ENCODE measurements around the gene PID1.

PID1 gene

GRCh38 chr2:229273723-229274338, 2.7 kb upstream of the PID1 start:
- no peak for TF ChIP-seq GATA1 (IDR thresholded peaks at IDR 0.05; ENCODE audit: low read depth, low read length)
- DNase-seq: peak; percentile 1 to 24

GRCh38 chr2:229273006-229273722, 2.1 kb upstream of the PID1 start:
- no peak for TF ChIP-seq GATA1 (IDR thresholded peaks at IDR 0.05; ENCODE audit: low read depth, low read length)
- no peak for TF ChIP-seq POLR2A (IDR thresholded peaks at IDR 0.05; ENCODE audit: low read length)
- DNase-seq: no peak

- no peak for TF ChIP-seq POLR2A (IDR thresholded peaks at IDR 0.05; ENCODE audit: low read length)
- no peak for TF ChIP-seq GATA1 (IDR thresholded peaks at IDR 0.05; ENCODE audit: low read depth, low read length)
- no peak for DNase-seq
Measured at GRCh38 chr2:229269941-229270340, 1.1 kb downstream of the PID1 start.

GRCh38 chr2:229269146-229269545, 1.9 kb downstream of the PID1 start:
- TF ChIP-seq GATA1 (IDR thresholded peaks at IDR 0.05; ENCODE audit: low read depth, low read length) (no peak), POLR2A (IDR thresholded peaks at IDR 0.05; ENCODE audit: low read length) (no peak)
- no peak for DNase-seq

- no peak for TF ChIP-seq GATA1 (IDR thresholded peaks at IDR 0.05; ENCODE audit: low read depth, low read length)
- no peak for TF ChIP-seq POLR2A (IDR thresholded peaks at IDR 0.05; ENCODE audit: low read length)
- no peak for DNase-seq
Measured at GRCh38 chr2:229268626-229269025, 2.5 kb downstream of the PID1 start.

- TF ChIP-seq GATA1 (IDR thresholded peaks at IDR 0.05; ENCODE audit: low read depth, low read length): no peak
- TF ChIP-seq POLR2A (IDR thresholded peaks at IDR 0.05; ENCODE audit: low read length): no peak
- DNase-seq: no peak
Measured at GRCh38 chr2:229267080-229267479, 4.0 kb downstream of the PID1 start.

GRCh38 chr2:229265727-229266126, 5.4 kb downstream of the PID1 start:
- no peak for TF ChIP-seq POLR2A (IDR thresholded peaks at IDR 0.05; ENCODE audit: low read length)
- TF ChIP-seq GATA1 (IDR thresholded peaks at IDR 0.05; ENCODE audit: low read depth, low read length): no peak
- DNase-seq: no peak

- no peak for DNase-seq
- TF ChIP-seq GATA1 (IDR thresholded peaks at IDR 0.05; ENCODE audit: low read depth, low read length): no peak
- no peak for TF ChIP-seq POLR2A (IDR thresholded peaks at IDR 0.05; ENCODE audit: low read length)
Measured at GRCh38 chr2:229261599-229261998, 9.5 kb downstream of the PID1 start.

GRCh38 chr2:229261076-229261475, 10.0 kb downstream of the PID1 start:
- no peak for TF ChIP-seq GATA1 (IDR thresholded peaks at IDR 0.05; ENCODE audit: low read depth, low read length)
- no peak for TF ChIP-seq POLR2A (IDR thresholded peaks at IDR 0.05; ENCODE audit: low read length)
- DNase-seq: no peak

- no peak for DNase-seq
Measured at GRCh38 chr2:229257985-229258384, 13.1 kb downstream of the PID1 start.

GRCh38 chr2:229256376-229256775, 14.7 kb downstream of the PID1 start:
- DNase-seq: no peak
- no peak for TF ChIP-seq GATA1 (IDR thresholded peaks at IDR 0.05; ENCODE audit: low read depth, low read length)
- TF ChIP-seq POLR2A (IDR thresholded peaks at IDR 0.05; ENCODE audit: low read length): no peak

More at GRCh38 chr2:229257985-229258384, 13.1 kb downstream of the PID1 start:
- TF ChIP-seq POLR2A (IDR thresholded peaks at IDR 0.05; ENCODE audit: low read length) (no peak), GATA1 (IDR thresholded peaks at IDR 0.05; ENCODE audit: low read depth, low read length) (no peak)

GRCh38 chr2:229254206-229254605, 16.9 kb downstream of the PID1 start:
- TF ChIP-seq POLR2A (IDR thresholded peaks at IDR 0.05; ENCODE audit: low read length): no peak
- TF ChIP-seq GATA1 (IDR thresholded peaks at IDR 0.05; ENCODE audit: low read depth, low read length): no peak
- DNase-seq: no peak

- no peak for TF ChIP-seq GATA1 (IDR thresholded peaks at IDR 0.05; ENCODE audit: low read depth, low read length)
- no peak for TF ChIP-seq POLR2A (IDR thresholded peaks at IDR 0.05; ENCODE audit: low read length)
- DNase-seq: no peak
Measured at GRCh38 chr2:229252996-229253395, 18.1 kb downstream of the PID1 start.

- no peak for DNase-seq
- TF ChIP-seq POLR2A (IDR thresholded peaks at IDR 0.05; ENCODE audit: low read length): no peak
- no peak for TF ChIP-seq GATA1 (IDR thresholded peaks at IDR 0.05; ENCODE audit: low read depth, low read length)
Measured at GRCh38 chr2:229252280-229252679, 18.8 kb downstream of the PID1 start.

GRCh38 chr2:229249536-229249935, 21.6 kb downstream of the PID1 start:
- TF ChIP-seq GATA1 (IDR thresholded peaks at IDR 0.05; ENCODE audit: low read depth, low read length): no peak
- no peak for TF ChIP-seq POLR2A (IDR thresholded peaks at IDR 0.05; ENCODE audit: low read length)
- DNase-seq: no peak
